Astrocyte (in vitro differentiated cells and primary cell): ENCODE data around the gene ZCRB1. TPM values are rescaled to one million over a fixed set of nuclear protein-coding genes. Genes with fewer than 3 reads are reported as not detected.

Experiments
- DNase-seq: peaks from one replicate; pipeline ENCODE4 v3.0.0-alpha.2; 2010; ENCODE audit warnings: low read depth
- FAIRE-seq: peaks from 2 replicates; lab custom pipeline; 2011; peaks lifted over from hg19 to GRCh38; lab: Jason Lieb, UNC
- H2AFZ ChIP-seq: 2 replicates; pipeline ENCODE4 v1.6.0; 2012; ENCODE audit warnings: low read depth, low read length, inconsistent platforms
- H3K27ac ChIP-seq: 2 replicates; pipeline ENCODE4 v1.5.1; 2011; ENCODE audit warnings: low read depth, low read length, inconsistent platforms
- H3K27me3 ChIP-seq: 2 replicates; pipeline ENCODE4 v1.6.0; 2011; ENCODE audit warnings: low read length, inconsistent platforms; ENCODE audit not compliant: insufficient read depth
- H3K36me3 ChIP-seq: 2 replicates; pipeline ENCODE4 v1.5.1; 2011; ENCODE audit warnings: low read length, inconsistent platforms; ENCODE audit not compliant: insufficient read depth
- H3K4me1 ChIP-seq: 2 replicates; pipeline ENCODE4 v1.5.1; 2011; ENCODE audit warnings: low read length, inconsistent platforms; ENCODE audit not compliant: insufficient read depth
- H3K4me2 ChIP-seq: 2 replicates; pipeline ENCODE4 v1.6.0; 2012; ENCODE audit warnings: low read length, inconsistent platforms
- H3K4me3 ChIP-seq: 2 replicates; pipeline ENCODE4 v1.5.1; 2011; ENCODE audit warnings: low read depth, mild to moderate bottlenecking, low read length, inconsistent platforms; ENCODE audit not compliant: insufficient read depth
- H3K79me2 ChIP-seq: 2 replicates; pipeline ENCODE4 v1.6.0; 2012; ENCODE audit warnings: mild to moderate bottlenecking, low read length, inconsistent platforms; ENCODE audit not compliant: insufficient read depth
- H3K9ac ChIP-seq: 2 replicates; pipeline ENCODE4 v1.6.0; 2012; ENCODE audit warnings: mild to moderate bottlenecking, low read length, inconsistent platforms
- H3K9me3 ChIP-seq: 2 replicates; pipeline ENCODE4 v1.5.1; 2012; ENCODE audit warnings: low read depth, mild to moderate bottlenecking, low read length, inconsistent platforms; ENCODE audit not compliant: insufficient read depth
- H4K20me1 ChIP-seq: 2 replicates; pipeline ENCODE4 v1.6.0; 2012; ENCODE audit warnings: low read length, inconsistent platforms; ENCODE audit not compliant: insufficient read depth
- H3K27ac Mint-ChIP-seq: one replicate; pipeline ENCODE4 v1.8.0; 2021; ENCODE audit warnings: mild to moderate bottlenecking, mixed read lengths; ENCODE audit not compliant: unreplicated experiment
- H3K27me3 Mint-ChIP-seq: one replicate; pipeline ENCODE4 v1.8.0; 2021; ENCODE audit warnings: low read depth, mixed read lengths; ENCODE audit not compliant: unreplicated experiment
- H3K36me3 Mint-ChIP-seq: one replicate; pipeline ENCODE4 v1.8.0; 2021; ENCODE audit warnings: low read depth, mixed read lengths; ENCODE audit not compliant: unreplicated experiment
- H3K4me1 Mint-ChIP-seq: one replicate; pipeline ENCODE4 v1.8.0; 2021; ENCODE audit warnings: low read depth, mixed read lengths; ENCODE audit not compliant: unreplicated experiment
- H3K4me3 Mint-ChIP-seq: one replicate; pipeline ENCODE4 v1.8.0; 2021; ENCODE audit warnings: mild to moderate bottlenecking, moderate library complexity, mixed read lengths; ENCODE audit not compliant: unreplicated experiment
- H3K9me3 Mint-ChIP-seq: one replicate; pipeline ENCODE4 v1.8.0; 2021; ENCODE audit warnings: mild to moderate bottlenecking, mixed read lengths; ENCODE audit not compliant: unreplicated experiment
- EZH2 ChIP-seq: IDR thresholded peaks from 2 replicates; pipeline ENCODE4 v1.6.1; 2012; ENCODE audit warnings: mild to moderate bottlenecking, low read length, inconsistent platforms; ENCODE audit not compliant: insufficient read depth
- total RNA-seq: library from RNA; stranded (reverse); gene quantifications from 2 replicates; pipeline ENCODE4 v1.2.1, GENCODE V29; 2021
- TF ChIP-seq, protein P1 (sequence below): IDR thresholded peaks from 2 replicates; pipeline ENCODE4 v1.5.1; 2011; ENCODE audit warnings: low read depth, mild to moderate bottlenecking, inconsistent platforms, low read length, moderate library complexity; ENCODE audit not compliant: insufficient read depth

Gene ZCRB1
- total RNA-seq, 1 donor from 2014 or later = 45.8 TPM

DNA sequence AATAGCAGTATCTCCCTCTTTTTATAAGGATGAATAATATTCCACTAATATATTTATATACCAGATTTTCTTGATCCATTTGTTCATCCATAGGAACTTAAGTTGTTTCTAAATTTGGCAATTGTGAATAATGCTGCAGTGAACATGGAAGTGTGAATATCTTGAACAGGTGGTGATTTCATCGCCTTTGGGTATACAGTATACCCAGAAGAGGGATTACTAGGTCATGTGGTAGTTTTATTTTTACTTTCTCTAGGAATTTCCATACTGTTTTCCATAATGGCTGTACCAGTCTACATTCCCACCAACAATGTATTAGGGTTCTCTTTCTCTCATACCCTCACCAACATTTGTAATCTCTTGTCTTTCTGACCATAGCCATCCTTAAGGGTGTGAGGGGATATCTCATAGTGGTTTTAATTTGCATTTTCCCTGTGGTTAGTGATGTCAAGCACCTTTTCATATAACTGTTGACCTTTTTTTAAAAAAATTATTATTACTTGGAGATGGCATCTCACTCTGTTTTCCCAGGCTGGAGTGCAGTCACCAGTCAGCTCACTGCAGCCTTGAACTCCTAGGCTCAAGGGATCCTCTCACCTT, 20.6 kb upstream of the ZCRB1 start:
- H3K9me3 Mint-ChIP-seq = no peaks in the 10 kb centered on the region
- no peaks in the 10 kb centered on the region for H3K4me1 Mint-ChIP-seq
- peaks cover 2% of the 10 kb centered on the region for H3K36me3 ChIP-seq
- no peaks in the 10 kb centered on the region for H3K27me3 ChIP-seq
- H3K27ac ChIP-seq = no peak overlapping the region
- H2AFZ ChIP-seq = no peak overlapping the region
- peaks cover 50% of the 10 kb centered on the region for H4K20me1 ChIP-seq
- H3K4me2 ChIP-seq = no peak overlapping the region
- DNase-seq (no peak), FAIRE-seq (peak; percentile 29)
- no peak overlapping the region for H3K4me3 Mint-ChIP-seq
- no peak for TF ChIP-seq EZH2
- TF ChIP-seq, protein P1, sequence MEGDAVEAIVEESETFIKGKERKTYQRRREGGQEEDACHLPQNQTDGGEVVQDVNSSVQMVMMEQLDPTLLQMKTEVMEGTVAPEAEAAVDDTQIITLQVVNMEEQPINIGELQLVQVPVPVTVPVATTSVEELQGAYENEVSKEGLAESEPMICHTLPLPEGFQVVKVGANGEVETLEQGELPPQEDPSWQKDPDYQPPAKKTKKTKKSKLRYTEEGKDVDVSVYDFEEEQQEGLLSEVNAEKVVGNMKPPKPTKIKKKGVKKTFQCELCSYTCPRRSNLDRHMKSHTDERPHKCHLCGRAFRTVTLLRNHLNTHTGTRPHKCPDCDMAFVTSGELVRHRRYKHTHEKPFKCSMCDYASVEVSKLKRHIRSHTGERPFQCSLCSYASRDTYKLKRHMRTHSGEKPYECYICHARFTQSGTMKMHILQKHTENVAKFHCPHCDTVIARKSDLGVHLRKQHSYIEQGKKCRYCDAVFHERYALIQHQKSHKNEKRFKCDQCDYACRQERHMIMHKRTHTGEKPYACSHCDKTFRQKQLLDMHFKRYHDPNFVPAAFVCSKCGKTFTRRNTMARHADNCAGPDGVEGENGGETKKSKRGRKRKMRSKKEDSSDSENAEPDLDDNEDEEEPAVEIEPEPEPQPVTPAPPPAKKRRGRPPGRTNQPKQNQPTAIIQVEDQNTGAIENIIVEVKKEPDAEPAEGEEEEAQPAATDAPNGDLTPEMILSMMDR = no peak
- H3K4me1 ChIP-seq = no peaks in the 10 kb centered on the region
- H3K79me2 ChIP-seq = peaks cover 74% of the 10 kb centered on the region
- peaks cover 3% of the 10 kb centered on the region for H3K36me3 Mint-ChIP-seq
- H3K9ac ChIP-seq = no peak overlapping the region
- H3K27ac Mint-ChIP-seq = no peak overlapping the region
- no peaks in the 10 kb centered on the region for H3K9me3 ChIP-seq
- no peaks in the 10 kb centered on the region for H3K27me3 Mint-ChIP-seq
- no peak overlapping the region for H3K4me3 ChIP-seq

DNA sequence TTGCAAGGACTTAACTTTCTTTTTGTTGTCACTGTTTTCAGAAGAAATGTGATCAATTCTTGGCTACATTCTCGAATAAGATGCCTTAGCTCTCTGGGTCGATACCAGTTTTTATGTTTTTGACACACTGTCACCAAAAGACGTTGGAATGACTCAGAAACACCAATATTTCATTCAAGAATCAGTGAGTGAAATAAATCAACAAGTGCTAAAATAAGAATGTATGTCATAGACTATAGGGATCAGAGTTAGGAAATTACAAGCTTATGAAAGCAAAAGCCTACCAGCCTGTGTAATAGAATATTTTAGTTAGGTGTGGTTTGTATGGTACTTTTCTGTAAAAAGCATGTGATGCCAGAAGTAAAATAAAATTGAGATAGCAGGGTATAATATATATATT, 17.8 kb upstream of the ZCRB1 start:
- no peaks in the 10 kb centered on the region for H3K27me3 Mint-ChIP-seq
- peak; percentile 26 for FAIRE-seq
- no peaks in the 10 kb centered on the region for H3K9me3 Mint-ChIP-seq

DNA sequence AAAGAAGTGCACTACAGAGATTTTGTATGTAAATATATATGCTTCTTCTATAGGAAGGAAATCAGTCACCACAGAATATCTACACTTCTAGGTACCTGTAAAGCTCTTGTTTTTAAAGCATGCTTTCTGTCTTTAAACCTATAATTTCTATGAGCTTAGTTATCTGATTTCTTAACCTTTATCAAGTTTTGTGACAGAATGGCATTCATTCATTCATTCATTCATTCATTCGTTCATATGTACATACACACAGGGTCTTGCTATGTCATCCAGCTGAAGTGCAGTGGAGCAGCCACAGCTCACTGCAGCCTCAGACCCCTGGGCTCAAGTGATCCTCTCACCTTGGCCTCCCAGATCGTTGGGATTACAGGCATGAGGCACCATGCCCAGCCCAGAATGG, 16.1 kb upstream of the ZCRB1 start:
- H3K79me2 ChIP-seq = peaks cover 93% of the 10 kb centered on the region
- no peaks in the 10 kb centered on the region for H3K4me1 Mint-ChIP-seq

More for the DNA sequence above, 17.8 kb upstream of the ZCRB1 start:
- peaks cover 4% of the 10 kb centered on the region for H3K36me3 Mint-ChIP-seq
- TF ChIP-seq EZH2 = no peak
- TF ChIP-seq, protein P1 = no peak
- no peaks in the 10 kb centered on the region for H3K4me1 Mint-ChIP-seq
- Histone ChIP-seq H2AFZ (no peak overlapping the region), H3K9ac (no peak overlapping the region), H3K27ac (no peak overlapping the region), H3K4me2 (no peak overlapping the region), H3K4me3 (no peak overlapping the region), H3K27me3 (no peaks in the 10 kb centered on the region), H3K9me3 (no peaks in the 10 kb centered on the region), H3K4me1 (no peaks in the 10 kb centered on the region), H4K20me1 (peaks cover 60% of the 10 kb centered on the region), H3K36me3 (peaks cover 5% of the 10 kb centered on the region), H3K79me2 (peaks cover 94% of the 10 kb centered on the region)
- no peak overlapping the region for H3K4me3 Mint-ChIP-seq
- no peak overlapping the region for H3K27ac Mint-ChIP-seq
- DNase-seq = no peak

More for the DNA sequence above, 16.1 kb upstream of the ZCRB1 start:
- Histone ChIP-seq H3K9ac (no peak overlapping the region), H3K36me3 (peaks cover 7% of the 10 kb centered on the region), H3K4me1 (no peaks in the 10 kb centered on the region), H4K20me1 (peaks cover 65% of the 10 kb centered on the region), H3K27me3 (no peaks in the 10 kb centered on the region), H3K9me3 (no peaks in the 10 kb centered on the region), H3K4me2 (no peak overlapping the region), H3K27ac (no peak overlapping the region), H3K4me3 (no peak overlapping the region), H2AFZ (no peak overlapping the region)
- DNase-seq (no peak), FAIRE-seq (no peak)
- TF ChIP-seq, protein P1 = no peak
- no peak for TF ChIP-seq EZH2
- H3K9me3 Mint-ChIP-seq = no peaks in the 10 kb centered on the region
- no peaks in the 10 kb centered on the region for H3K27me3 Mint-ChIP-seq
- H3K36me3 Mint-ChIP-seq = peaks cover 7% of the 10 kb centered on the region
- no peak overlapping the region for H3K4me3 Mint-ChIP-seq
- H3K27ac Mint-ChIP-seq = no peak overlapping the region
